Heart left ventricle (tissue), 13 donors: ENCODE measurements around the gene DMD.

Experiments used
- CTCF ChIP-seq, 12 donors: fragments of 200-600 bp; sonication (generic) in 4 of 12; IDR thresholded peaks; one replicate each; pipeline versions ENCODE4 v1.5.0 to v1.8.0; 2018 to 2022; ENCODE audit warnings: antibody characterized with exemption in 12 of 12, mild to moderate bottlenecking in 5 of 12
- POLR2A ChIP-seq, 2 donors: fragments of 450-650 bp; IDR thresholded peaks; one replicate each; pipeline ENCODE4 v1.6.1; 2017; ENCODE audit warnings: antibody characterized with exemption in 2 of 2, mild to moderate bottlenecking in 2 of 2, moderate library complexity in 2 of 2
- donor health status: ischemic (EF 13 %, LVEDD 7.1; RV severe dilation, severe dysfunction).
- donor health status: DM: no; HTN: yes; CAD: no.
- donor health status: DM: no; HTN: no; CAD: no.
- donor health status: ischemic (EF 25% LVEDD 6.9; RV normal size, moderate dysfunction).
- donor health status: ischemic (EF 25% LVEDD 5.7; RV mildly dilated, moderate dysfunction).
- donor health status: ischemic (EF 35%, LVEDD 5.7; RV mildly dilated, moderate dysfunction).
- donor health status: nonischemic (EF 11% LVEDD 7.7; RV severe dilation, severe dysfunction).
- donor health status: DM: yes; HTN: yes; CAD: no.
- donor health status: PGD.
- donor health status: ischemic (EF 29% LVEDD 5.4; RV normal size, mild dysfunction).
- donor health status: nonischemic (EF 23%, LVEDD 6.1; RV moderate dilation, normal function).

- no peak for TF ChIP-seq CTCF (IDR thresholded peaks at IDR 0.05)
- TF ChIP-seq POLR2A (IDR thresholded peaks at IDR 0.05): no peak
Measured at GRCh38 chrX:31071262-31071661, 2140.1 kb downstream of the DMD start.
